Endothelial cell of umbilical vein (primary cell): ENCODE measurements around the gene CITED2. TPM values are rescaled to one million over a fixed set of nuclear protein-coding genes. Genes with fewer than 3 reads are reported as not detected.

Source experiments
- BruUV-seq: library from RNA; stranded (reverse); fragments of 400-500 nt; replicated peaks from 2 replicates; lab custom pipeline; 2021; lab: Mats Ljungman, UMichigan
- CTCF ChIA-PET: fragments of 300-600, 350-600 bp; sonication (Branson Sonifier 250); formaldehyde crosslinking; loops from one replicate; lab custom pipeline; 2021; ENCODE audit warnings: antibody characterized with exemption, inconsistent platforms; lab: Charles Lee
- POLR2A ChIA-PET: fragments of 300-600, 350-600 bp; sonication (Branson Sonifier 250); formaldehyde crosslinking; loops from one replicate; lab custom pipeline; 2021; ENCODE audit warnings: antibody characterized with exemption, inconsistent platforms; lab: Charles Lee
- DNase-seq: peaks from one replicate; pipeline ENCODE4 v3.0.0-alpha.2; 2011; ENCODE audit warnings: low read depth, low spot score
- FAIRE-seq: peaks from 2 replicates; lab custom pipeline; 2011; peaks lifted over from hg19 to GRCh38; lab: Jason Lieb, UNC
- H2AFZ ChIP-seq: 2 replicates; pipeline ENCODE4 v1.6.0; 2012; ENCODE audit warnings: low read depth, low read length, control low read depth, inconsistent platforms
- H3K27ac ChIP-seq: 2 replicates; pipeline ENCODE4 v1.5.1; 2011; ENCODE audit warnings: low read depth, mild to moderate bottlenecking, control low read depth, low read length, moderate library complexity; ENCODE audit not compliant: insufficient read depth
- H3K27me3 ChIP-seq, 2 experiments: 2 replicates each; pipeline versions ENCODE4 v1.6.0 to v1.6.1; 2011; ENCODE audit warnings: low read length in 2 of 2, mixed read lengths in 1 of 2; ENCODE audit not compliant: control insufficient read depth in 2 of 2, insufficient read depth in 2 of 2
- H3K36me3 ChIP-seq, 2 experiments: 2 replicates in 1 of 2; 3 replicates in 1 of 2; pipeline ENCODE4 v1.5.1; 2011; ENCODE audit warnings: low read length in 2 of 2, mild to moderate bottlenecking in 1 of 2, moderate library complexity in 1 of 2; ENCODE audit not compliant: control insufficient read depth in 2 of 2, insufficient read depth in 2 of 2; ENCODE audit errors: extremely low read depth in 1 of 2
- H3K4me1 ChIP-seq: 3 replicates; pipeline ENCODE4 v1.5.1; 2011; ENCODE audit warnings: mild to moderate bottlenecking, low read length; ENCODE audit not compliant: control insufficient read depth, insufficient read depth; ENCODE audit errors: extremely low read depth
- H3K4me2 ChIP-seq: 2 replicates; pipeline ENCODE4 v1.6.1; 2011; ENCODE audit warnings: low read length, control low read depth, mixed read lengths; ENCODE audit not compliant: insufficient read depth
- H3K4me3 ChIP-seq, 3 experiments: fragments of 200-600 bp in 1 of 3; sonication (generic), shearing (Covaris generic) in 1 of 3; replicated peaks in 1 of 3; 2 replicates each; pipeline ENCODE4 v1.5.1; 2011 to 2016; ENCODE audit warnings: control low read depth in 3 of 3, low read length in 3 of 3, mild to moderate bottlenecking in 2 of 3, inconsistent platforms in 1 of 3, low read depth in 1 of 3, moderate library complexity in 1 of 3; ENCODE audit not compliant: insufficient read depth in 1 of 3
- H3K79me2 ChIP-seq: 2 replicates; pipeline ENCODE4 v1.6.0; 2012; ENCODE audit warnings: low read length, inconsistent platforms; ENCODE audit not compliant: control insufficient read depth, insufficient read depth
- H3K9ac ChIP-seq: replicated peaks from 2 replicates; pipeline ENCODE3; 2011; ENCODE audit warnings: low read length, control low read depth; ENCODE audit not compliant: insufficient read depth; ENCODE audit errors: extremely low read depth
- H3K9me1 ChIP-seq: replicated peaks from 3 replicates; pipeline ENCODE4 v1.6.0; 2011; ENCODE audit warnings: mild to moderate bottlenecking, low read length; ENCODE audit not compliant: control insufficient read depth, insufficient read depth; ENCODE audit errors: extremely low read depth
- H3K9me3 ChIP-seq: replicated peaks from 2 replicates; pipeline ENCODE4 v1.5.1; 2012; ENCODE audit warnings: low read length, inconsistent platforms; ENCODE audit not compliant: control insufficient read depth, insufficient read depth
- H4K20me1 ChIP-seq: replicated peaks from 2 replicates; pipeline ENCODE3; 2011; ENCODE audit warnings: mild to moderate bottlenecking, low read length; ENCODE audit not compliant: control insufficient read depth, insufficient read depth; ENCODE audit errors: extremely low read depth
- CTCF ChIP-seq, 2 donors: IDR thresholded peaks; 1 replicate in 1 of 2; 2 replicates in 1 of 2; pipeline ENCODE4 v1.5.1; 2011; ENCODE audit warnings: low read length in 2 of 2, mild to moderate bottlenecking in 2 of 2, moderate library complexity in 2 of 2, control low read depth in 1 of 2, inconsistent platforms in 1 of 2, low read depth in 1 of 2; ENCODE audit not compliant: insufficient read depth in 1 of 2; ENCODE audit errors: extremely low read depth in 1 of 2
- EZH2 ChIP-seq: IDR thresholded peaks from 2 replicates; pipeline ENCODE4 v1.6.1; 2012; ENCODE audit warnings: borderline replicate concordance, low read depth, mild to moderate bottlenecking, moderate library complexity, low read length, inconsistent platforms; ENCODE audit not compliant: severe bottlenecking
- FOS ChIP-seq: IDR thresholded peaks from 2 replicates; pipeline ENCODE4 v1.6.1; 2011; ENCODE audit warnings: mild to moderate bottlenecking, low read length, moderate library complexity, borderline replicate concordance; ENCODE audit not compliant: insufficient read depth
- GATA2 ChIP-seq: IDR thresholded peaks from 2 replicates; pipeline ENCODE4 v1.7.0; 2011; ENCODE audit warnings: low read depth, mild to moderate bottlenecking, moderate library complexity, mixed read lengths, low read length; ENCODE audit not compliant: insufficient read length, insufficient read depth
- JUN ChIP-seq: IDR thresholded peaks from 2 replicates; pipeline ENCODE4 v1.6.1; 2011; ENCODE audit warnings: borderline replicate concordance, low read depth; ENCODE audit not compliant: insufficient read length, insufficient read depth
- MAX ChIP-seq: IDR thresholded peaks from 2 replicates; pipeline ENCODE4 v1.6.1; 2011; ENCODE audit not compliant: insufficient read depth, insufficient read length
- MYC ChIP-seq: IDR thresholded peaks from one replicate; pipeline ENCODE4 v1.6.1; 2011; ENCODE audit warnings: mild to moderate bottlenecking, low read depth, low read length
- POLR2A ChIP-seq: IDR thresholded peaks from 2 replicates; pipeline ENCODE4 v1.6.1; 2012; ENCODE audit warnings: low read depth, mild to moderate bottlenecking, control low read depth, low read length
- POLR2AphosphoS5 ChIP-seq: IDR thresholded peaks from 2 replicates; pipeline ENCODE4 v1.6.1; 2012; ENCODE audit warnings: low read depth, mild to moderate bottlenecking, control low read depth, low read length, moderate library complexity; ENCODE audit not compliant: insufficient read depth
- dilution Hi-C: fragments of 300-500 bp; cut with MboI; formaldehyde crosslinking; loops from one replicate; pipeline ENCODE4 v1.15.0; 2019; ENCODE audit warnings: low sequenced_read_pairs; ENCODE audit not compliant: extremely low pct_ligation_motif_present
- intact Hi-C: fragments of 100-400 bp; cut with micrococcal nuclease; formaldehyde crosslinking; loops from one replicate; pipeline ENCODE4 v1.10.0; 2022
- polyA plus RNA-seq, 4 experiments: library from polyadenylated mRNA; depleted of rRNA in 3 of 4; stranded (reverse) in 3 of 4; unstranded in 1 of 4; fragments of >200 nt; gene quantifications; 2 replicates each; pipeline versions ENCODE4 v1.2.1 to v1.2.3, GENCODE V29; 2011 to 2012; ENCODE audit warnings: missing spikeins in 1 of 4
- total RNA-seq: library from RNA; stranded (reverse); gene quantifications from 2 replicates; pipeline ENCODE4 v1.2.3, GENCODE V29; 2021

The CITED2 gene
- total and polyA plus RNA-seq, 2 donors (not counting 3 experiments of a cell fraction or from before 2014, with no cell fraction given) = 81.1 to 85.7 TPM

- no peak overlapping the region for H3K9ac ChIP-seq
- H4K20me1 ChIP-seq = no peaks in the 10 kb centered on the region
- FAIRE-seq = no peak
- H3K4me3 ChIP-seq = no peak overlapping the region
- H3K79me2 ChIP-seq = no peaks in the 10 kb centered on the region
- CTCF ChIA-PET = no interaction called here
- no peak overlapping the region for H3K4me2 ChIP-seq
- no peaks in the 10 kb centered on the region for H3K36me3 ChIP-seq
- TF ChIP-seq POLR2AphosphoS5 (no peak), POLR2A (no peak), MAX (no peak), MYC (no peak), EZH2 (no peak), GATA2 (no peak), CTCF (IDR thresholded peaks at IDR 0.05; ENCODE audit: extremely low read depth in 1 of 2, insufficient read depth in 1 of 2, low read depth in 1 of 2, low read length in 2 of 2) (no peak), JUN (no peak), FOS (no peak)
- no peak overlapping the region for H2AFZ ChIP-seq
- H3K27ac ChIP-seq = no peak overlapping the region
- H3K9me3 ChIP-seq = no peaks in the 10 kb centered on the region
- dilution Hi-C loops = no loop called here
- POLR2A ChIA-PET = no interaction called here
- H3K9me1 ChIP-seq = no peaks in the 10 kb centered on the region
- intact Hi-C loops = no loop called here
- no peaks in the 10 kb centered on the region for H3K27me3 ChIP-seq
- no peak for DNase-seq
- no TSS peak for BruUV-seq
- no peaks in the 10 kb centered on the region for H3K4me1 ChIP-seq
These were observed 47.9 kb upstream of the CITED2 start for GRCh38 chr6:139422105-139423036.
